ENCODE results near the gene TPCN2.

DNA sequence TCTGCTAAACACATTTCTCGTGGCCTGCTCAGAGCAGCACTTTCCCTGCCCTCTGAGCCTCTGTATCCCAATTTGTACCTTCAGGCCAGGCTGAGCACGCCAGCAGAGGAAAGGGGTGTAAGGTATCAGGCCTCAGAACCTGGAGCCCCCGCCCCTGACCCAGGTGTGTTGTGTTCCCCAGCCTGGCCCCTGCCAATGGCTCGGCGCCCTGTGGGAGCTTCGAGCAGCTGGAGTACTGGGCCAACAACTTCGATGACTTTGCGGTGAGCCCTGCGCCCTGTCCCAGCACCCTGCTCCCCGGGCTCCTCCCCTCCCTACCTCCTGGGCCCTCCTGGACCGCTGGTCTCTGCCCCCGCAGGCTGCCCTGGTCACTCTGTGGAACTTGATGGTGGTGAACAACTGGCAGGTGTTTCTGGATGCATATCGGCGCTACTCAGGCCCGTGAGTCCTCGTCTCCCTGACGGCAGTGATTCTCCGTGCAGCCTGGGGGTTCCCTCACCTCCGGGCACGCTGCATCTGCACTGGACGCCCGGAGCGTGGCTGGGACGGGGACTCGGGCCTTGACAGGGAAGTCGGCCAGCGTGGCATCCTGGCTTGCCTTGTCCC, 36.9 kb downstream of the TPCN2 start:
- TF ChIP-seq POLR2A (IDR thresholded peaks at IDR 0.05; ENCODE audit: borderline replicate concordance, extremely low read depth, insufficient read depth, insufficient read length) (no peak), ZNF274 (IDR thresholded peaks at IDR 0.05; ENCODE audit: low read depth, low read length) (no peak), CTCF (IDR thresholded peaks at IDR 0.05 in 2 of 3, conservative IDR thresholded peaks at IDR 0.05 in 1 of 3; ENCODE audit: borderline replicate concordance in 1 of 3, insufficient read depth in 1 of 3, low read depth in 2 of 3, low read length in 2 of 3) (no peak), POLR2AphosphoS5 (IDR thresholded peaks at IDR 0.05; ENCODE audit: low read depth, low read length) (no peak), EZH2 (IDR thresholded peaks at IDR 0.05) (no peak), EGR1 (IDR thresholded peaks at IDR 0.05; ENCODE audit: low read depth) (no peak), ATF3 (IDR thresholded peaks at IDR 0.05) (no peak), TCF7L2 (IDR thresholded peaks at IDR 0.05; ENCODE audit: borderline replicate concordance, extremely low read depth, insufficient read depth, insufficient read length) (no peak)
- TF ChIP-seq, protein P1, sequence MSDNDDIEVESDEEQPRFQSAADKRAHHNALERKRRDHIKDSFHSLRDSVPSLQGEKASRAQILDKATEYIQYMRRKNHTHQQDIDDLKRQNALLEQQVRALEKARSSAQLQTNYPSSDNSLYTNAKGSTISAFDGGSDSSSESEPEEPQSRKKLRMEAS (IDR thresholded peaks at IDR 0.05), result no peak
- TF ChIP-seq, protein P2, sequence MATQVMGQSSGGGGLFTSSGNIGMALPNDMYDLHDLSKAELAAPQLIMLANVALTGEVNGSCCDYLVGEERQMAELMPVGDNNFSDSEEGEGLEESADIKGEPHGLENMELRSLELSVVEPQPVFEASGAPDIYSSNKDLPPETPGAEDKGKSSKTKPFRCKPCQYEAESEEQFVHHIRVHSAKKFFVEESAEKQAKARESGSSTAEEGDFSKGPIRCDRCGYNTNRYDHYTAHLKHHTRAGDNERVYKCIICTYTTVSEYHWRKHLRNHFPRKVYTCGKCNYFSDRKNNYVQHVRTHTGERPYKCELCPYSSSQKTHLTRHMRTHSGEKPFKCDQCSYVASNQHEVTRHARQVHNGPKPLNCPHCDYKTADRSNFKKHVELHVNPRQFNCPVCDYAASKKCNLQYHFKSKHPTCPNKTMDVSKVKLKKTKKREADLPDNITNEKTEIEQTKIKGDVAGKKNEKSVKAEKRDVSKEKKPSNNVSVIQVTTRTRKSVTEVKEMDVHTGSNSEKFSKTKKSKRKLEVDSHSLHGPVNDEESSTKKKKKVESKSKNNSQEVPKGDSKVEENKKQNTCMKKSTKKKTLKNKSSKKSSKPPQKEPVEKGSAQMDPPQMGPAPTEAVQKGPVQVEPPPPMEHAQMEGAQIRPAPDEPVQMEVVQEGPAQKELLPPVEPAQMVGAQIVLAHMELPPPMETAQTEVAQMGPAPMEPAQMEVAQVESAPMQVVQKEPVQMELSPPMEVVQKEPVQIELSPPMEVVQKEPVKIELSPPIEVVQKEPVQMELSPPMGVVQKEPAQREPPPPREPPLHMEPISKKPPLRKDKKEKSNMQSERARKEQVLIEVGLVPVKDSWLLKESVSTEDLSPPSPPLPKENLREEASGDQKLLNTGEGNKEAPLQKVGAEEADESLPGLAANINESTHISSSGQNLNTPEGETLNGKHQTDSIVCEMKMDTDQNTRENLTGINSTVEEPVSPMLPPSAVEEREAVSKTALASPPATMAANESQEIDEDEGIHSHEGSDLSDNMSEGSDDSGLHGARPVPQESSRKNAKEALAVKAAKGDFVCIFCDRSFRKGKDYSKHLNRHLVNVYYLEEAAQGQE (IDR thresholded peaks at IDR 0.05; ENCODE audit: low read depth), result no peak
